BE2C (cell line): Measurements from ENCODE around the gene PLEKHA1.
A peak's percentile ranks its signal among the peaks of the same experiment; 100 is the strongest.

Experiments
- DNase-seq: peaks from one replicate; pipeline ENCODE4 v3.0.0-alpha.2; 2020
- H3K27me3 ChIP-seq: fragments of 250-450 bp; sonication (Bioruptor Pico); 2 replicates; pipeline ENCODE4 v1.5.1; 2020; ENCODE audit warnings: mild to moderate bottlenecking
- H3K36me3 ChIP-seq: fragments of 250-450 bp; sonication (Bioruptor Pico); 2 replicates; pipeline ENCODE4 v1.5.1; 2020; ENCODE audit warnings: mild to moderate bottlenecking
- H3K4me1 ChIP-seq: fragments of 250-450 bp; sonication (Bioruptor Pico); 2 replicates; pipeline ENCODE4 v1.5.1; 2020
- H3K4me3 ChIP-seq: 2 replicates; pipeline ENCODE4 v1.5.1; 2011; ENCODE audit warnings: low read depth, low read length
- H3K9me3 ChIP-seq: fragments of 250-450 bp; sonication (Bioruptor Pico); 2 replicates; pipeline ENCODE4 v1.5.1; 2020
- CTCF ChIP-seq: IDR thresholded peaks from 2 replicates; pipeline ENCODE4 v1.5.1; 2012; ENCODE audit warnings: mild to moderate bottlenecking, low read depth, low read length

The PLEKHA1 gene

GRCh38 chr10:122426829-122427228 is 52.3 kb downstream of the PLEKHA1 start:
- Histone ChIP-seq H3K9me3 (no peaks in the 10 kb centered on the region), H3K4me1 (no peaks in the 10 kb centered on the region), H3K4me3 (no peak overlapping the region), H3K27me3 (no peaks in the 10 kb centered on the region), H3K36me3 (no peaks in the 10 kb centered on the region)
- no peak for DNase-seq
- no peak for TF ChIP-seq CTCF

- no peaks in the 10 kb centered on the region for H3K4me1 ChIP-seq
- H3K4me3 ChIP-seq = no peak overlapping the region
- no peaks in the 10 kb centered on the region for H3K27me3 ChIP-seq
- no peaks in the 10 kb centered on the region for H3K36me3 ChIP-seq
- H3K9me3 ChIP-seq = no peaks in the 10 kb centered on the region
- no peak for DNase-seq
- TF ChIP-seq CTCF = no peak
Observed at GRCh38 chr10:122427280-122427679, 52.8 kb downstream of the PLEKHA1 start.

GRCh38 chr10:122435212-122435827 is 60.8 kb downstream of the PLEKHA1 start:
- no peak for DNase-seq
- H3K36me3 ChIP-seq = no peaks in the 10 kb centered on the region
- H3K4me3 ChIP-seq = no peak overlapping the region
- H3K9me3 ChIP-seq = no peaks in the 10 kb centered on the region
- TF ChIP-seq CTCF = peak; percentile 45
- no peaks in the 10 kb centered on the region for H3K27me3 ChIP-seq
- H3K4me1 ChIP-seq = no peaks in the 10 kb centered on the region

- no peaks in the 10 kb centered on the region for H3K27me3 ChIP-seq
- no peaks in the 10 kb centered on the region for H3K36me3 ChIP-seq
- DNase-seq = no peak
- H3K4me1 ChIP-seq = no peaks in the 10 kb centered on the region
- H3K4me3 ChIP-seq = no peak overlapping the region
- TF ChIP-seq CTCF = no peak
- no peaks in the 10 kb centered on the region for H3K9me3 ChIP-seq
Observed at GRCh38 chr10:122441961-122442360, 67.5 kb downstream of the PLEKHA1 start.

- H3K27me3 ChIP-seq = no peaks in the 10 kb centered on the region
- TF ChIP-seq CTCF = no peak
- H3K4me1 ChIP-seq = no peaks in the 10 kb centered on the region
- H3K9me3 ChIP-seq = no peaks in the 10 kb centered on the region
- no peak for DNase-seq
- no peak overlapping the region for H3K4me3 ChIP-seq
- no peaks in the 10 kb centered on the region for H3K36me3 ChIP-seq
Observed at GRCh38 chr10:122445469-122445868, 71.0 kb downstream of the PLEKHA1 start.

GRCh38 chr10:122445904-122446303 is 71.4 kb downstream of the PLEKHA1 start:
- Histone ChIP-seq H3K9me3 (no peaks in the 10 kb centered on the region), H3K27me3 (no peaks in the 10 kb centered on the region), H3K4me3 (no peak overlapping the region), H3K4me1 (no peaks in the 10 kb centered on the region), H3K36me3 (no peaks in the 10 kb centered on the region)
- no peak for TF ChIP-seq CTCF
- DNase-seq = no peak
